ENCODE measurements around the gene KDM5A.

KDM5A gene

GRCh38 chr12:268483-268840 is 120.7 kb downstream of the KDM5A start:
- H2AFZ ChIP-seq (ENCODE audit: low read length), result no peak overlapping the region
- peaks cover 14% of the 10 kb centered on the region for H3K27me3 ChIP-seq (ENCODE audit: insufficient read depth, low read length)
- no peaks in the 10 kb centered on the region for H3K36me3 ChIP-seq (ENCODE audit: insufficient read depth, low read length)
- H3K9ac ChIP-seq (ENCODE audit: low read length), result no peak overlapping the region
- H3K9me2 ChIP-seq (ENCODE audit: low read depth, low read length), result no peaks in the 10 kb centered on the region
- H4K20me1 ChIP-seq (ENCODE audit: insufficient read depth, low read length), result no peaks in the 10 kb centered on the region
- no peak overlapping the region for H3K27ac ChIP-seq (ENCODE audit: low read depth, low read length, poor library complexity, severe bottlenecking)
- H3K4me1 ChIP-seq (ENCODE audit: insufficient read depth, low read length, severe bottlenecking), result no peaks in the 10 kb centered on the region
- H3K79me2 ChIP-seq (ENCODE audit: insufficient read depth, low read length), result no peaks in the 10 kb centered on the region
- no peaks in the 10 kb centered on the region for H3F3A ChIP-seq (ENCODE audit: insufficient read depth, low read length)
- no peak overlapping the region for H3K4me2 ChIP-seq (ENCODE audit: low read length)
- H3K9me3 ChIP-seq (ENCODE audit: low read length), result no peaks in the 10 kb centered on the region
- TF ChIP-seq EZH2 (IDR thresholded peaks at IDR 0.05; ENCODE audit: borderline replicate concordance, low read length), result no peak
- no peak for TF ChIP-seq CTCF (IDR thresholded peaks at IDR 0.05; ENCODE audit: low read length)
- no peak overlapping the region for H3K4me3 ChIP-seq (ENCODE audit: low read depth, low read length, poor library complexity, severe bottlenecking)

GRCh38 chr12:267581-268482 is 121.3 kb downstream of the KDM5A start:
- no peak overlapping the region for H3K9ac ChIP-seq (ENCODE audit: low read length)
- no peaks in the 10 kb centered on the region for H3F3A ChIP-seq (ENCODE audit: insufficient read depth, low read length)
- no peak overlapping the region for H3K4me3 ChIP-seq (ENCODE audit: low read depth, low read length, poor library complexity, severe bottlenecking)
- H3K9me2 ChIP-seq (ENCODE audit: low read depth, low read length), result no peaks in the 10 kb centered on the region
- no peaks in the 10 kb centered on the region for H3K36me3 ChIP-seq (ENCODE audit: insufficient read depth, low read length)
- no peak overlapping the region for H3K27ac ChIP-seq (ENCODE audit: low read depth, low read length, poor library complexity, severe bottlenecking)
- no peak overlapping the region for H2AFZ ChIP-seq (ENCODE audit: low read length)
- H3K27me3 ChIP-seq (ENCODE audit: insufficient read depth, low read length), result peaks cover 14% of the 10 kb centered on the region
- H4K20me1 ChIP-seq (ENCODE audit: insufficient read depth, low read length), result no peaks in the 10 kb centered on the region
- H3K9me3 ChIP-seq (ENCODE audit: low read length), result no peaks in the 10 kb centered on the region
- TF ChIP-seq EZH2 (IDR thresholded peaks at IDR 0.05; ENCODE audit: borderline replicate concordance, low read length) (no peak), CTCF (IDR thresholded peaks at IDR 0.05; ENCODE audit: low read length) (no peak)
- no peak overlapping the region for H3K4me2 ChIP-seq (ENCODE audit: low read length)
- H3K4me1 ChIP-seq (ENCODE audit: insufficient read depth, low read length, severe bottlenecking), result no peaks in the 10 kb centered on the region
- no peaks in the 10 kb centered on the region for H3K79me2 ChIP-seq (ENCODE audit: insufficient read depth, low read length)

GRCh38 chr12:265096-265495 is 124.0 kb downstream of the KDM5A start:
- Histone ChIP-seq H2AFZ (ENCODE audit: low read length) (no peak overlapping the region), H3K27ac (ENCODE audit: low read depth, low read length, poor library complexity, severe bottlenecking) (no peak overlapping the region), H3K9me2 (ENCODE audit: low read depth, low read length) (no peaks in the 10 kb centered on the region), H3K27me3 (ENCODE audit: insufficient read depth, low read length) (peaks cover 14% of the 10 kb centered on the region), H3K4me2 (ENCODE audit: low read length) (no peak overlapping the region), H4K20me1 (ENCODE audit: insufficient read depth, low read length) (no peaks in the 10 kb centered on the region), H3K36me3 (ENCODE audit: insufficient read depth, low read length) (no peaks in the 10 kb centered on the region), H3K9me3 (ENCODE audit: low read length) (no peaks in the 10 kb centered on the region), H3K9ac (ENCODE audit: low read length) (no peak overlapping the region), H3K4me3 (ENCODE audit: low read depth, low read length, poor library complexity, severe bottlenecking) (no peak overlapping the region), H3F3A (ENCODE audit: insufficient read depth, low read length) (no peaks in the 10 kb centered on the region), H3K79me2 (ENCODE audit: insufficient read depth, low read length) (no peaks in the 10 kb centered on the region), H3K4me1 (ENCODE audit: insufficient read depth, low read length, severe bottlenecking) (no peaks in the 10 kb centered on the region)
- TF ChIP-seq CTCF (IDR thresholded peaks at IDR 0.05; ENCODE audit: low read length) (no peak), EZH2 (IDR thresholded peaks at IDR 0.05; ENCODE audit: borderline replicate concordance, low read length) (no peak)
